Measurements from ENCODE around the gene PTPRT. TPM values are rescaled to one million over a fixed set of nuclear protein-coding genes. Genes with fewer than 3 reads are reported as not detected.

PTPRT gene
- polyA plus RNA-seq, 3 donors: not detected

GRCh38 chr20:42252116-42252515 is 937.6 kb downstream of the PTPRT start:
- intact Hi-C loops (cut with micrococcal nuclease): no loop called here
- Mint-ChIP-seq H3K36me3 (no peaks in the 10 kb centered on the region), H3K27me3 (ENCODE audit: low read depth in 3 of 3) (peaks cover 0 to 4% (median 2%) of the 10 kb centered on the region in 3 donors), H3K27ac (no peak overlapping the region), H3K4me1 (no peaks in the 10 kb centered on the region), H3K9me3 (peaks cover 0 to 14% (median 3%) of the 10 kb centered on the region in 7 donors), H3K4me3 (no peak overlapping the region)
- no peak overlapping the region for H3K4me3 ChIP-seq (replicated peaks in 1 of 3; ENCODE audit: low read depth in 2 of 3, low read length in 3 of 3)
- no peak overlapping the region for H2AFZ ChIP-seq (ENCODE audit: insufficient read depth, low read depth, low read length, poor library complexity, severe bottlenecking)
- H3K27ac ChIP-seq (ENCODE audit: low read depth in 1 of 2, low read length in 2 of 2): no peak overlapping the region
- no peaks in the 10 kb centered on the region for H3K27me3 ChIP-seq (ENCODE audit: control insufficient read depth in 2 of 2, insufficient read depth in 2 of 2, low read length in 2 of 2)
- H3K79me2 ChIP-seq (ENCODE audit: insufficient read depth, low read length): no peaks in the 10 kb centered on the region
- H3K9ac ChIP-seq (ENCODE audit: insufficient read depth, low read length, poor library complexity, severe bottlenecking): no peak overlapping the region
- TF ChIP-seq CTCF (IDR thresholded peaks at IDR 0.05): no peak
- WGBS (ENCODE audit: insufficient coverage): 89% methylated on average over 4 of the region's 4 CpGs
- no peak overlapping the region for H3K4me2 ChIP-seq (replicated peaks; ENCODE audit: extremely low read depth, low read length, poor library complexity, severe bottlenecking)
- DNase-seq: no peak
- H3K9me3 ChIP-seq (replicated peaks in 1 of 2; ENCODE audit: control insufficient read depth in 1 of 2, insufficient read depth in 1 of 2, low read length in 2 of 2): peaks cover 6% of the 10 kb centered on the region in 2 donors
- no peaks in the 10 kb centered on the region for H3K36me3 ChIP-seq (replicated peaks in 1 of 2; ENCODE audit: control insufficient read depth in 1 of 2, insufficient read depth in 2 of 2, low read length in 2 of 2)
- H3K4me1 ChIP-seq (ENCODE audit: control insufficient read depth in 1 of 2, insufficient read depth in 2 of 2, low read length in 2 of 2): no peaks in the 10 kb centered on the region
- no peaks in the 10 kb centered on the region for H4K20me1 ChIP-seq (ENCODE audit: insufficient read depth, low read length)

GRCh38 chr20:42218621-42219374 is 970.9 kb downstream of the PTPRT start:
- Histone ChIP-seq H3K9me3 (replicated peaks in 1 of 2; ENCODE audit: control insufficient read depth in 1 of 2, insufficient read depth in 1 of 2, low read length in 2 of 2) (peaks cover 0 to 3% of the 10 kb centered on the region in 2 donors), H3K4me2 (replicated peaks; ENCODE audit: extremely low read depth, low read length, poor library complexity, severe bottlenecking) (no peak overlapping the region), H3K9ac (ENCODE audit: insufficient read depth, low read length, poor library complexity, severe bottlenecking) (no peak overlapping the region), H2AFZ (ENCODE audit: insufficient read depth, low read depth, low read length, poor library complexity, severe bottlenecking) (no peak overlapping the region), H3K27ac (ENCODE audit: low read depth in 1 of 2, low read length in 2 of 2) (no peak overlapping the region), H4K20me1 (ENCODE audit: insufficient read depth, low read length) (no peaks in the 10 kb centered on the region), H3K27me3 (ENCODE audit: control insufficient read depth in 2 of 2, insufficient read depth in 2 of 2, low read length in 2 of 2) (no peaks in the 10 kb centered on the region), H3K36me3 (replicated peaks in 1 of 2; ENCODE audit: control insufficient read depth in 1 of 2, insufficient read depth in 2 of 2, low read length in 2 of 2) (no peaks in the 10 kb centered on the region), H3K79me2 (ENCODE audit: insufficient read depth, low read length) (no peaks in the 10 kb centered on the region), H3K4me3 (replicated peaks in 1 of 3; ENCODE audit: low read depth in 2 of 3, low read length in 3 of 3) (no peak overlapping the region), H3K4me1 (ENCODE audit: control insufficient read depth in 1 of 2, insufficient read depth in 2 of 2, low read length in 2 of 2) (no peaks in the 10 kb centered on the region)
- Mint-ChIP-seq H3K36me3 (no peaks in the 10 kb centered on the region), H3K9me3 (peaks cover 2 to 15% (median 5%) of the 10 kb centered on the region in 7 donors), H3K4me1 (no peaks in the 10 kb centered on the region), H3K27me3 (ENCODE audit: low read depth in 3 of 3) (peaks cover 0 to 2% (median 0%) of the 10 kb centered on the region in 3 donors), H3K27ac (no peak overlapping the region), H3K4me3 (no peak overlapping the region)
- DNase-seq: no peak
- 93% methylated on average over 9 of the region's 14 CpGs for WGBS (ENCODE audit: insufficient coverage)
- TF ChIP-seq CTCF (IDR thresholded peaks at IDR 0.05): no peak
- intact Hi-C loops (cut with micrococcal nuclease): no loop called here

All from CD14-positive monocyte (primary cell).